ENCODE measurements around the gene FNIP2.

GRCh38 chr4:158778712-158779111 is 9.9 kb downstream of the FNIP2 start:
- TF ChIP-seq CTCF (IDR thresholded peaks at IDR 0.05) = no peak
- no peak for TF ChIP-seq ZFX (IDR thresholded peaks at IDR 0.05; ENCODE audit: borderline replicate concordance)
